GM19043 (cell line): ENCODE results near the gene LCE2A.

Source experiments
- ATAC-seq: cut with Tn5 transposase; IDR thresholded peaks from one replicate; pipeline ENCODE4 v1.9.1; 2021; ENCODE audit warnings: low read depth; ENCODE audit not compliant: unreplicated experiment

The LCE2A gene

GRCh38 chr1:152741656-152742055 is 43.5 kb downstream of the LCE2A start:
- ATAC-seq, result no peak

GRCh38 chr1:152743371-152744145 is 45.4 kb downstream of the LCE2A start:
- ATAC-seq, result no peak

DNA sequence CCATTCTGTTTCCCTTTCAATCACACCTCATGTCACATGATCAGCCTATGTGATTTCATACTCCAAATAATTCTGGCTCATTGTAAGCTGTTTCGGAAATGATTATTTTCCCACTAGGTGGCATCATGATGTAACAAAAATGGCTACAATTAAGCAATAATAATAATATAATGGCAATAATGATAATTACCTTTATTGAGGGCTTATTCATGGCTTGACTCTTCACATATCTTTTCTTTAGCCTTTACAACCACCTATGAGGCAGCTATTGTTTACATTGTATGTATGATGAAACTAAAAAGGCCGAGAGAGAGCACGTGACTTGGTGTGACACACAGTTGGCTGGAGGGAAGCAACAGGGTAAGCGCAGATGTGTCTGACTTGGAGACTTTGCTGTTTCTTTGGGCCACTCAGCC is 47.2 kb downstream of the LCE2A start:
- ATAC-seq, result no peak

DNA sequence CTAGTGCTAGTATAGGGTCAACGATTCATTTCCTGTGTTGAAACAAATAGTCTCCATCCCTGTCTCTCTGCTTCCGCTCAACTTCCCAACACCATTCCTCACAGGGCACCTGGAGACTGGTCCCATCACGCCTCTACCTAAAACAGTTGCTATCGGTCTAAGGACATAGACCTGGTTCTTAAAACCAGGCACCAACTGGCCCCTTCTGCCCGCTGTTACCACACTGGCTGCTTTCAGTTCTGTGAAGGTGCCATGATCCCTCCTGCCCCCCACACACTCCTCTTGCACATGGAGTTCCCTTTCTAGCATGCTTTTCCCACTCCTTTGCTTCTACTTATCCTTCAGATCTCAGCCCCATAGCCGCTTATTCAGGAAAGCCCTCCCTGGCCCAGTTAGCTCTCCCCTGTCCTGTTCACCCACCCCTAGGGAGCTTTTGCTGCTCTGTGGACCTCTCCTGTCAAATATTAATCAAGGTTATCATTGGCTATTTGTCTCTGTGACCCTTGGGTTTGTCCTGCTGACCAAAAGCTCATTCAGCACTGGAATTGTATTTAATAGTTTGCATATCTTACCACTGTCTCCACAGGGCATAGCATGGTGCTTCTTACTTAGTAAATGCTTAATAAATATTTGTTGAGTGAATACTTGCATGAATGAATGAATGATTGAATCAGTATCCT is 47.8 kb downstream of the LCE2A start:
- no peak for ATAC-seq

- no peak for ATAC-seq
Measured at GRCh38 chr1:152747831-152748230, 49.7 kb downstream of the LCE2A start.
